Measurements from ENCODE around the gene MAP6.

GRCh38 chr11:75635066-75635862 lies 33.6 kb downstream of the MAP6 start:
- no peak for TF ChIP-seq POLR2A (IDR thresholded peaks at IDR 0.05; ENCODE audit: low read depth, low read length)
- no peak for TF ChIP-seq TAF1 (IDR thresholded peaks at IDR 0.05; ENCODE audit: low read depth, low read length)
- TF ChIP-seq POLR2AphosphoS5 (IDR thresholded peaks at IDR 0.05; ENCODE audit: low read depth, low read length), result no peak

Measured in GM12891 (cell line).